ENCODE measurements around the gene UIMC1.

- TF ChIP-seq CTCF (conservative IDR thresholded peaks at IDR 0.05; ENCODE audit: low read depth, low read length) (no peak), SMC3 (IDR thresholded peaks at IDR 0.05; ENCODE audit: low read depth, low read length) (no peak), POLR2A (IDR thresholded peaks at IDR 0.05; ENCODE audit: low read depth, low read length) (no peak), RAD21 (IDR thresholded peaks at IDR 0.05; ENCODE audit: low read length) (no peak), RFX5 (IDR thresholded peaks at IDR 0.05; ENCODE audit: low read depth, low read length) (no peak), RCOR1 (IDR thresholded peaks at IDR 0.05; ENCODE audit: insufficient replicate concordance, low read length) (no peak), MXI1 (IDR thresholded peaks at IDR 0.05; ENCODE audit: borderline replicate concordance, low read depth, low read length) (no peak), USF2 (IDR thresholded peaks at IDR 0.05; ENCODE audit: low read depth, low read length) (no peak), FOS (IDR thresholded peaks at IDR 0.05; ENCODE audit: low read depth, low read length) (no peak)
- TF ChIP-seq, protein P1, sequence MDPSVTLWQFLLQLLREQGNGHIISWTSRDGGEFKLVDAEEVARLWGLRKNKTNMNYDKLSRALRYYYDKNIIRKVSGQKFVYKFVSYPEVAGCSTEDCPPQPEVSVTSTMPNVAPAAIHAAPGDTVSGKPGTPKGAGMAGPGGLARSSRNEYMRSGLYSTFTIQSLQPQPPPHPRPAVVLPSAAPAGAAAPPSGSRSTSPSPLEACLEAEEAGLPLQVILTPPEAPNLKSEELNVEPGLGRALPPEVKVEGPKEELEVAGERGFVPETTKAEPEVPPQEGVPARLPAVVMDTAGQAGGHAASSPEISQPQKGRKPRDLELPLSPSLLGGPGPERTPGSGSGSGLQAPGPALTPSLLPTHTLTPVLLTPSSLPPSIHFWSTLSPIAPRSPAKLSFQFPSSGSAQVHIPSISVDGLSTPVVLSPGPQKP (IDR thresholded peaks at IDR 0.05; ENCODE audit: borderline replicate concordance, low read depth, low read length) = no peak
Measured at GRCh38 chr5:177015156-177015555, 8.6 kb upstream of the UIMC1 start.

Data from IMR-90 (cell line).